ENCODE results near the gene ZFYVE9.
A peak's percentile ranks its signal among the peaks of the same experiment; 100 is the strongest.

- TF ChIP-seq CTCF (IDR thresholded peaks at IDR 0.05) (peak in 4 of 6 experiments; percentile 7 to 96 (median 88)), POLR2A (IDR thresholded peaks at IDR 0.05) (peak; percentile 44 to 73)
Observed at GRCh38 chr1:52141513-52142219, at the start of gene ZFYVE9.

Data from adrenal gland (tissue), 5 donors.